GM12878 (cell line): ENCODE results near the gene SPRYD3. TPM values are rescaled to one million over a fixed set of nuclear protein-coding genes. Genes with fewer than 3 reads are reported as not detected.

Source experiments
- ATAC-seq: fragments of 200-7000 bp; cut with Tn5 transposase; 3 replicates; pipeline ENCODE4 v1.9.1; 2020; ENCODE audit warnings: mild to moderate bottlenecking, moderate library complexity
- BruUV-seq: library from RNA; stranded (reverse); fragments of 400-500 nt; replicated peaks from 2 replicates; lab custom pipeline; 2021; lab: Mats Ljungman, UMichigan
- CTCF ChIA-PET: fragments of 300-600 bp; sonication (Branson Sonifier 250); formaldehyde crosslinking; extraction: SDS; loops from one replicate; lab custom pipeline; 2021; ENCODE audit warnings: inconsistent platforms; lab: Yijun Ruan, JAX
- POLR2A ChIA-PET: fragments of 350-600 bp; formaldehyde crosslinking; extraction: SDS; loops from one replicate; lab custom pipeline; 2021; ENCODE audit warnings: inconsistent platforms; lab: Charles Lee
- RAD21 ChIA-PET: fragments of 300-600 bp; sonication (Branson Sonifier 250); formaldehyde crosslinking; loops from one replicate; lab custom pipeline; 2023; ENCODE audit warnings: antibody characterized with exemption; ENCODE audit not compliant: unreplicated experiment; lab: Charles Lee
- SMC1A ChIA-PET: fragments of 300-600 bp; sonication (Branson Sonifier 250); formaldehyde crosslinking; loops from one replicate; lab custom pipeline; 2023; ENCODE audit not compliant: unreplicated experiment, uncharacterized antibody; lab: Charles Lee
- DNase-seq: peaks from one replicate; pipeline ENCODE4 v3.0.0-alpha.2; 2011; ENCODE audit warnings: low read depth, low spot score
- FAIRE-seq: peaks from 3 replicates; lab custom pipeline; 2011; peaks lifted over from hg19 to GRCh38; lab: Jason Lieb, UNC
- H2AFZ ChIP-seq: 2 replicates; pipeline ENCODE4 v1.6.0; 2011; ENCODE audit warnings: low read depth, low read length, control low read depth; ENCODE audit not compliant: control insufficient read depth
- H3K27ac ChIP-seq: 2 replicates; pipeline ENCODE4 v1.5.1; 2011; ENCODE audit warnings: control low read depth; ENCODE audit not compliant: control insufficient read depth, insufficient read depth
- H3K27me3 ChIP-seq, 2 experiments: replicated peaks in 1 of 2; 2 replicates each; pipeline versions ENCODE4 v1.6.0 to v1.6.1; 2011; ENCODE audit warnings: low read length in 1 of 2; ENCODE audit not compliant: control insufficient read depth in 2 of 2, insufficient read depth in 2 of 2
- H3K36me3 ChIP-seq, 2 experiments: 2 replicates each; pipeline ENCODE4 v1.5.1; 2011; ENCODE audit warnings: low read length in 1 of 2; ENCODE audit not compliant: control insufficient read depth in 2 of 2, insufficient read depth in 2 of 2
- H3K4me1 ChIP-seq: 2 replicates; pipeline ENCODE4 v1.6.1; 2011; ENCODE audit warnings: mild to moderate bottlenecking, low read length, moderate library complexity, mixed read lengths; ENCODE audit not compliant: control insufficient read depth, insufficient read depth
- H3K4me2 ChIP-seq: 2 replicates; pipeline ENCODE4 v1.6.0; 2011; ENCODE audit warnings: control low read depth; ENCODE audit not compliant: control insufficient read depth, insufficient read depth
- H3K4me3 ChIP-seq: fragments of 200-600 bp; sonication (generic); 2 replicates; pipeline ENCODE4 v1.5.1; 2016
- H3K79me2 ChIP-seq: 2 replicates; pipeline ENCODE4 v1.6.0; 2011; ENCODE audit warnings: low read length; ENCODE audit not compliant: control insufficient read depth, insufficient read depth
- H3K9ac ChIP-seq: 2 replicates; pipeline ENCODE4 v1.8.0; 2011; ENCODE audit warnings: low read length, control low read depth, mixed read lengths; ENCODE audit not compliant: control insufficient read depth, insufficient read depth
- H3K9me3 ChIP-seq: replicated peaks from 3 replicates; pipeline ENCODE4 v1.5.1; 2011; ENCODE audit warnings: mild to moderate bottlenecking, low read length; ENCODE audit not compliant: control insufficient read depth, insufficient read depth
- H4K20me1 ChIP-seq: 2 replicates; pipeline ENCODE4 v1.6.0; 2011; ENCODE audit not compliant: control insufficient read depth, insufficient read depth
- CBX3 ChIP-seq: fragments of 200-600 bp; sonication (generic); IDR thresholded peaks from 2 replicates; pipeline ENCODE4 v1.6.1; 2016; ENCODE audit warnings: low read depth, borderline replicate concordance
- WGBS: methylation state at CpG from one replicate; pipeline ENCODE4 v1.1.6; 2016; ENCODE audit warnings: low lambda C conversion rate; ENCODE audit not compliant: insufficient replicate concordance, insufficient coverage; ENCODE audit errors: missing lambda C conversion rate; 5-methylcytosine and 5-hydroxymethylcytosine counted together
- in situ Hi-C: fragments of 300-500 bp; cut with MboI; formaldehyde crosslinking; loops from 9 replicates; pipeline ENCODE4 v1.14.3; 2018; ENCODE audit warnings: mixed read lengths
- intact Hi-C: fragments of 100-400 bp; cut with micrococcal nuclease; formaldehyde crosslinking; loops from one replicate; pipeline ENCODE4 v1.14.2; 2022; ENCODE audit not compliant: unreplicated experiment
- polyA plus RNA-seq, 11 experiments: library from polyadenylated mRNA; depleted of rRNA in 4 of 11; unstranded in 6 of 11; stranded (reverse) in 5 of 11; fragments of >200 nt; fragmentation: Nextera tagmentation in 4 of 11; fragmentation: Illumina TruSeq in 1 of 11; extraction: Ambion mirVana in 4 of 11; extraction: Trizol in 1 of 11; gene quantifications; 1 replicate in 1 of 11; 2 replicates in 10 of 11; pipeline versions ENCODE4 v1.2.1 to v1.2.3, GENCODE V29; 2011 to 2016; ENCODE audit warnings: inconsistent platforms in 2 of 11, missing spikeins in 2 of 11, low read depth in 1 of 11
- total RNA-seq, 4 experiments: library from RNA; depleted of rRNA in 3 of 4; stranded (reverse); fragments of >200 nt in 3 of 4; fragmentation: Illumina TruSeq in 1 of 4; extraction: Trizol in 1 of 4; gene quantifications; 2 replicates each; pipeline versions ENCODE4 v1.2.1 to v1.2.3, GENCODE V29; 2013 to 2021
- TF ChIP-seq, protein P1 (sequence below), 3 experiments: IDR thresholded peaks in 2 of 3; conservative IDR thresholded peaks in 1 of 3; 2 replicates each; pipeline ENCODE4 v1.5.1; 2011; ENCODE audit warnings: low read depth in 3 of 3, low read length in 3 of 3, mild to moderate bottlenecking in 3 of 3, control low read depth in 2 of 3, moderate library complexity in 2 of 3, inconsistent platforms in 1 of 3, mixed read lengths in 1 of 3; ENCODE audit not compliant: control insufficient read depth in 2 of 3, insufficient read depth in 1 of 3; ENCODE audit errors: extremely low read depth in 1 of 3
- TF ChIP-seq, protein P2 (sequence below): fragments of 450-650 bp; IDR thresholded peaks from 2 replicates; pipeline ENCODE4 v1.6.1; 2016; ENCODE audit warnings: mild to moderate bottlenecking
- TF ChIP-seq, protein P3 (sequence below): fragments of 450-650 bp; IDR thresholded peaks from 2 replicates; pipeline ENCODE4 v1.6.1; 2016; ENCODE audit warnings: mild to moderate bottlenecking, moderate library complexity, borderline replicate concordance
- TF ChIP-seq, protein P4 (sequence below): fragments of 450-650 bp; IDR thresholded peaks from 2 replicates; pipeline ENCODE4 v1.6.1; 2017; ENCODE audit warnings: mild to moderate bottlenecking, moderate library complexity

Gene SPRYD3
- total and polyA plus RNA-seq, 10 of the 15 experiments (the other 5 are each of a cell fraction or from before 2014, with no cell fraction given): 2.3 to 26.4 (median 20.2) TPM

DNA sequence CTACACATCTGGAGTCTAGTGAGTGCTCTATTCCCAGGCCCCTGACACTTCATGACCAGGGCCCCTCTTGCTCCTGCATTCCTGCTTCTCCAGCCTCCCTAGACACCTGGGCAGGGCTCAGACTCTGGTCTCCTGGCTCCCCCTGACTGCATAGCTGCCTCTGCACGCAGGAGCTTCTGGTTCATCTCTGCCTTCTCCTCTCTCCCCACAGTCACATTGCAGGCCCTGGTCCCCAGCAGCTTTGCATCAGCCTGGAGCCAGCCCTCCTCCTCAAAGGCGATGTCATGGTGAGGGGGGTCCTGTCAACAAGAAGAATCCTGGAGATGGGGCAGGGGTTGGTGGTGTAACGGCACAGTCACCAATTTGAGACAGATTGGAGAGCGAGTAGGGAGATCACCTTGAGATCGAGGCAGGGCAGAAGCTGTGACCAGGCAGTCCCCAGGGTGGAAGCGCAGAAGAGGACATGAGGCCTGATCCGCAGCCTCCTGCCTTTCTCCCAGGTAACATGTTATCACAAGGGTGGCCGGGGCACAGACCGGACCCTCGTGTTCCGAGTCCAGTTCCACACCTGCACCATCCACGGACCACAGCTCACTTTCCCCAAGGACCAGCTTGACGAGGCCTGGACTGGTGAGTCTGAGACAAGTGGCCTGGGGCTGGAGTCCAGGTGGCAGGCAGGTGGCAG lies 21.2 kb downstream of the SPRYD3 start:
- FAIRE-seq: no peak
- TF ChIP-seq, protein P1, sequence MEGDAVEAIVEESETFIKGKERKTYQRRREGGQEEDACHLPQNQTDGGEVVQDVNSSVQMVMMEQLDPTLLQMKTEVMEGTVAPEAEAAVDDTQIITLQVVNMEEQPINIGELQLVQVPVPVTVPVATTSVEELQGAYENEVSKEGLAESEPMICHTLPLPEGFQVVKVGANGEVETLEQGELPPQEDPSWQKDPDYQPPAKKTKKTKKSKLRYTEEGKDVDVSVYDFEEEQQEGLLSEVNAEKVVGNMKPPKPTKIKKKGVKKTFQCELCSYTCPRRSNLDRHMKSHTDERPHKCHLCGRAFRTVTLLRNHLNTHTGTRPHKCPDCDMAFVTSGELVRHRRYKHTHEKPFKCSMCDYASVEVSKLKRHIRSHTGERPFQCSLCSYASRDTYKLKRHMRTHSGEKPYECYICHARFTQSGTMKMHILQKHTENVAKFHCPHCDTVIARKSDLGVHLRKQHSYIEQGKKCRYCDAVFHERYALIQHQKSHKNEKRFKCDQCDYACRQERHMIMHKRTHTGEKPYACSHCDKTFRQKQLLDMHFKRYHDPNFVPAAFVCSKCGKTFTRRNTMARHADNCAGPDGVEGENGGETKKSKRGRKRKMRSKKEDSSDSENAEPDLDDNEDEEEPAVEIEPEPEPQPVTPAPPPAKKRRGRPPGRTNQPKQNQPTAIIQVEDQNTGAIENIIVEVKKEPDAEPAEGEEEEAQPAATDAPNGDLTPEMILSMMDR (IDR thresholded peaks at IDR 0.05 in 2 of 3, conservative IDR thresholded peaks at IDR 0.05 in 1 of 3; ENCODE audit: control insufficient read depth in 2 of 3, extremely low read depth in 1 of 3, insufficient read depth in 1 of 3, low read depth in 3 of 3, low read length in 3 of 3): no peak
- TF ChIP-seq, protein P2, sequence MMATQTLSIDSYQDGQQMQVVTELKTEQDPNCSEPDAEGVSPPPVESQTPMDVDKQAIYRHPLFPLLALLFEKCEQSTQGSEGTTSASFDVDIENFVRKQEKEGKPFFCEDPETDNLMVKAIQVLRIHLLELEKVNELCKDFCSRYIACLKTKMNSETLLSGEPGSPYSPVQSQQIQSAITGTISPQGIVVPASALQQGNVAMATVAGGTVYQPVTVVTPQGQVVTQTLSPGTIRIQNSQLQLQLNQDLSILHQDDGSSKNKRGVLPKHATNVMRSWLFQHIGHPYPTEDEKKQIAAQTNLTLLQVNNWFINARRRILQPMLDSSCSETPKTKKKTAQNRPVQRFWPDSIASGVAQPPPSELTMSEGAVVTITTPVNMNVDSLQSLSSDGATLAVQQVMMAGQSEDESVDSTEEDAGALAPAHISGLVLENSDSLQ: no peak
- TF ChIP-seq, protein P3, sequence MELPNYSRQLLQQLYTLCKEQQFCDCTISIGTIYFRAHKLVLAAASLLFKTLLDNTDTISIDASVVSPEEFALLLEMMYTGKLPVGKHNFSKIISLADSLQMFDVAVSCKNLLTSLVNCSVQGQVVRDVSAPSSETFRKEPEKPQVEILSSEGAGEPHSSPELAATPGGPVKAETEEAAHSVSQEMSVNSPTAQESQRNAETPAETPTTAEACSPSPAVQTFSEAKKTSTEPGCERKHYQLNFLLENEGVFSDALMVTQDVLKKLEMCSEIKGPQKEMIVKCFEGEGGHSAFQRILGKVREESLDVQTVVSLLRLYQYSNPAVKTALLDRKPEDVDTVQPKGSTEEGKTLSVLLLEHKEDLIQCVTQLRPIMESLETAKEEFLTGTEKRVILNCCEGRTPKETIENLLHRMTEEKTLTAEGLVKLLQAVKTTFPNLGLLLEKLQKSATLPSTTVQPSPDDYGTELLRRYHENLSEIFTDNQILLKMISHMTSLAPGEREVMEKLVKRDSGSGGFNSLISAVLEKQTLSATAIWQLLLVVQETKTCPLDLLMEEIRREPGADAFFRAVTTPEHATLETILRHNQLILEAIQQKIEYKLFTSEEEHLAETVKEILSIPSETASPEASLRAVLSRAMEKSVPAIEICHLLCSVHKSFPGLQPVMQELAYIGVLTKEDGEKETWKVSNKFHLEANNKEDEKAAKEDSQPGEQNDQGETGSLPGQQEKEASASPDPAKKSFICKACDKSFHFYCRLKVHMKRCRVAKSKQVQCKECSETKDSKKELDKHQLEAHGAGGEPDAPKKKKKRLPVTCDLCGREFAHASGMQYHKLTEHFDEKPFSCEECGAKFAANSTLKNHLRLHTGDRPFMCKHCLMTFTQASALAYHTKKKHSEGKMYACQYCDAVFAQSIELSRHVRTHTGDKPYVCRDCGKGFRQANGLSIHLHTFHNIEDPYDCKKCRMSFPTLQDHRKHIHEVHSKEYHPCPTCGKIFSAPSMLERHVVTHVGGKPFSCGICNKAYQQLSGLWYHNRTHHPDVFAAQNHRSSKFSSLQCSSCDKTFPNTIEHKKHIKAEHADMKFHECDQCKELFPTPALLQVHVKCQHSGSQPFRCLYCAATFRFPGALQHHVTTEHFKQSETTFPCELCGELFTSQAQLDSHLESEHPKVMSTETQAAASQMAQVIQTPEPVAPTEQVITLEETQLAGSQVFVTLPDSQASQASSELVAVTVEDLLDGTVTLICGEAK: no peak
- TF ChIP-seq, protein P4, sequence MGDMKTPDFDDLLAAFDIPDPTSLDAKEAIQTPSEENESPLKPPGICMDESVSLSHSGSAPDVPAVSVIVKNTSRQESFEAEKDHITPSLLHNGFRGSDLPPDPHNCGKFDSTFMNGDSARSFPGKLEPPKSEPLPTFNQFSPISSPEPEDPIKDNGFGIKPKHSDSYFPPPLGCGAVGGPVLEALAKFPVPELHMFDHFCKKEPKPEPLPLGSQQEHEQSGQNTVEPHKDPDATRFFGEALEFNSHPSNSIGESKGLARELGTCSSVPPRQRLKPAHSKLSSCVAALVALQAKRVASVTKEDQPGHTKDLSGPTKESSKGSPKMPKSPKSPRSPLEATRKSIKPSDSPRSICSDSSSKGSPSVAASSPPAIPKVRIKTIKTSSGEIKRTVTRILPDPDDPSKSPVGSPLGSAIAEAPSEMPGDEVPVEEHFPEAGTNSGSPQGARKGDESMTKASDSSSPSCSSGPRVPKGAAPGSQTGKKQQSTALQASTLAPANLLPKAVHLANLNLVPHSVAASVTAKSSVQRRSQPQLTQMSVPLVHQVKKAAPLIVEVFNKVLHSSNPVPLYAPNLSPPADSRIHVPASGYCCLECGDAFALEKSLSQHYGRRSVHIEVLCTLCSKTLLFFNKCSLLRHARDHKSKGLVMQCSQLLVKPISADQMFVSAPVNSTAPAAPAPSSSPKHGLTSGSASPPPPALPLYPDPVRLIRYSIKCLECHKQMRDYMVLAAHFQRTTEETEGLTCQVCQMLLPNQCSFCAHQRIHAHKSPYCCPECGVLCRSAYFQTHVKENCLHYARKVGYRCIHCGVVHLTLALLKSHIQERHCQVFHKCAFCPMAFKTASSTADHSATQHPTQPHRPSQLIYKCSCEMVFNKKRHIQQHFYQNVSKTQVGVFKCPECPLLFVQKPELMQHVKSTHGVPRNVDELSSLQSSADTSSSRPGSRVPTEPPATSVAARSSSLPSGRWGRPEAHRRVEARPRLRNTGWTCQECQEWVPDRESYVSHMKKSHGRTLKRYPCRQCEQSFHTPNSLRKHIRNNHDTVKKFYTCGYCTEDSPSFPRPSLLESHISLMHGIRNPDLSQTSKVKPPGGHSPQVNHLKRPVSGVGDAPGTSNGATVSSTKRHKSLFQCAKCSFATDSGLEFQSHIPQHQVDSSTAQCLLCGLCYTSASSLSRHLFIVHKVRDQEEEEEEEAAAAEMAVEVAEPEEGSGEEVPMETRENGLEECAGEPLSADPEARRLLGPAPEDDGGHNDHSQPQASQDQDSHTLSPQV: no peak
- no peak for TF ChIP-seq CBX3
- TF ChIP-seq, all 136 proteins: peak for 0

More for the DNA sequence above, 21.2 kb downstream of the SPRYD3 start:
- Histone ChIP-seq H3K27me3 (no peaks in the 10 kb centered on the region), H2AFZ (no peak overlapping the region), H4K20me1 (no peaks in the 10 kb centered on the region), H3K9me3 (no peaks in the 10 kb centered on the region), H3K79me2 (no peaks in the 10 kb centered on the region), H3K4me1 (peaks cover 6% of the 10 kb centered on the region), H3K36me3 (no peaks in the 10 kb centered on the region), H3K4me3 (no peak overlapping the region), H3K9ac (no peak overlapping the region), H3K27ac (no peak overlapping the region), H3K4me2 (no peak overlapping the region)
- DNase-seq: no peak
- no TSS peak for BruUV-seq
- CTCF ChIA-PET: interaction anchor here (0.6 to 4.5 kb wide), 3 partner anchors 8 to 370 kb away, joined by 3 to 38 read pairs (median 4); no protein-coding TSS in a partner anchor
- WGBS: 33% methylated on average over 13 of the region's 13 CpGs
- intact Hi-C loops: no loop called here
- ATAC-seq: no peak
- SMC1A ChIA-PET: interaction anchor here (0.8 to 1.3 kb wide), 3 partner anchors 9 to 41 kb away, joined by 3 read pairs; partner anchors contain the start of gene SPRYD3
- in situ Hi-C loops: no loop called here
- RAD21 ChIA-PET: no interaction called here
- POLR2A ChIA-PET: no interaction called here
